Activated T-helper 1 cell treated with anti-CD3 and anti-CD28 coated beads, Interleukin-2, amount 50 U/mL, for 16 hours (primary cell): ENCODE results near the gene MAP4.

Source experiments
- DNase-seq, 2 donors: peaks; one replicate each; pipeline ENCODE4 v3.0.0-alpha.2; 2020; ENCODE audit warnings: low read depth in 1 of 2, low spot score in 1 of 2

The MAP4 gene

DNA sequence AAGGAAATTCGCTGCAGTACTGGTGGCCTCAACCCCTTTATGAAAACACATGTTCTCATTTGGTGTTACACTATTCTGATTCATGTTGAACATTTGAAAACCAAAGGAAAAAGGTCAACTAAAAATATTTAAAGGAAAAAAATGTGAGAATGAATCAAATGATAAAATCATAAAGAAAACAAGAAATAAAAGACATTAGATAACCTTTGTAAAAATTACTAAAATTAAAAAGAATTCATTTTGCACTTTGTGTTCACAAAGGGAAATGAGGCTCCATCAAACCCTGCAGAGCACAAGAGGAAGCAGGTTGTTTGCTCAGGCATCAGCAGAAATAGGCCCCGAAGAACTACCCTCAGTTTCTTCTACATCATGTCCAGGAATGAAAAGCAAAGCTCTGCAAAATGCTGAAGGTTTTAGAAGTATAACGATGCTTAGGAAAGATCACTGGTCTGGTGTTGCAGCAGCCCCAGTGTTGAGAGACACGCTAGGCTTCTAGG lies 41.2 kb downstream of the MAP4 start:
- no peak for DNase-seq

DNA sequence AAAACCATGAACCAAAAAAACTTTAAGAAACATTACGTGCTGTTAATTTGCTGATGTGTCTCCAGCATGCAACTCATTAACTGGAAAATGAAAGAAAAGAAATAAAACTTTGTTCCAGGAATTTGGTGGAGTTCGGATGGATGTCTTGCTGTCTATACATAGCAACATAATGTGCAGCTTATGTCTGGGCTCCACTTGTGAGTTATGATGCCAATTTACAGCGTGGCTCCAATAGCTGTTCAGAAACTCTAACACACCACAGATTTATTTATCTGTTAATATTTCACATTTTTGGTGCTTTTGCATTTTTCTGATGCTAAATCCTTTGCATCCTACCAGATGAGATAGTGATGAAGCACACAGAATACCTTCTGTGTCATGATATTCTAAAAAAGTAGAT lies 45.1 kb downstream of the MAP4 start:
- DNase-seq = no peak

- DNase-seq = no peak
Observed at GRCh38 chr3:47964740-47965139, 51.5 kb downstream of the MAP4 start.

DNA sequence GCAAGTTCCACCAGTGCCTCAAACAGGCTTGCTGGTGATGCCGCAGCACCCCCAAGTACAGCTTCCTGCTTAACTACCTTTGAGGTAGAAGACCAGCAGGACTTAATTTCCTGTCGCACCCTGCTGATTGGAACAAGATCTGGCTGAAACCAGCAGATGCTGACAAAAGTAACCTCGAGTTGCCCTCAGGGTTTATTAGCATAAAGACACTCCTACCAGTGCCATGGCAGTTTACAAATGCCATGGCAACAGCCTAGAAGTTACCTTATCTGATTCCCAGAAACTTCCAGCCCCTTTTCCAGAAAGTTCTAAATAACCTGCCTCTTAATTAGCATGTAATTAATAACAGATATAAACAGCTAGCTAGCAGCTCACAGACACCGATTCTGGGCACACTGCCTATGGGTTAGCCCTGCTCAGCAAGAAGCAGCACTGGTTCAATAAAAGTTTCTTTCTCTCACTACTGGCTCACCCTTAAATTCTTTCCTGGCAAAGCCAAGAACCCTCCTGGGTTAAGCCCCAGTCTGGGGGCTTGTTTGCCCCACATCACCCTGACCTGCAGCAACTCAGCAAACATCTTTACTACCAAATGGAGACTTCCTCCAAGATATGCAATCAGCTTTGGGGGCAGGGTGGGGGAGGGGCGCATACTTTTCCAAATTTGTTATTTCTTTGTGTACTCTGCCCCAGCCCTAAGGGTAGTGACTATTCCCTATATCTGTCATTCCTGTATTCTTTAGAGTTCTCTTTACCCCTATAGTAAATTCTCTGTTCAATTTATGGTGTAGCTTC lies 54.2 kb downstream of the MAP4 start:
- no peak for DNase-seq

DNA sequence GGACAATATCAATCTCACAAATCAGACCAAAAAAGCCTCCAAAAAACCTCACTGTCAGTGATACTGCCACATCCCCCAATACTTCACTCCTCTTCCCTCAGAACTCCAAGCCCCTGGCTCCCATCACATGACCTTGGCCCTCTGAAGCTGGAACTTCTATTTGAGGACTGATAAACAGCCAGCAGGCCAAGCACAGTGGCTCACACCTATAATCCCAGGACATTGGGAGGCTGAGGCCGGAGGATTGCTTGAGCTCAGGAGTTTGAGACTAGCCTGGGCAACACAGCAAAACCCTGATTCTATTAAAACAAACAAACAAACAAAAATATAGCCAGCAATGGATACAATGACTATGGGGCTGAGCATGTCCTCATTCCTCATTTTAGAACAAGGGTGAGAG lies 55.2 kb downstream of the MAP4 start:
- no peak for DNase-seq

DNA sequence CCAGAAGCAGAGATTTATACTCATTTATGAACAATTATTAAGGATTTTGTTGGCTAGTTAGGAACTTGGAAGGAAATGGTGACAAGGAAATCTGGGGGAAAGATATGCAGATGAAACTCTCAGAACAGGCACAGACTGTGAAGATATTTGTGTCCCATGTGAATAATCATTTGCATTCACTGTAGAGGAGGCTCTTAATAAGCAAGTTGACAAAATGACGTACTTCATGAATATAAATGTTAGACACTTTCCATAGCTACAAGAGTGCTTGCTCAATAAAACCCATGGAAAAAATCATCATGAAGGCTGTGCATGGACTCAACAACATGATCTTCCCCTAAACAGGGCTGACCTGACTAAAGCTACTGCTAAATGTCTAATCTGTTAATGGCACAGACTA lies 59.7 kb downstream of the MAP4 start:
- DNase-seq = no peak

- DNase-seq = no peak
Observed at GRCh38 chr3:47954567-47954966, 61.6 kb downstream of the MAP4 start.

DNA sequence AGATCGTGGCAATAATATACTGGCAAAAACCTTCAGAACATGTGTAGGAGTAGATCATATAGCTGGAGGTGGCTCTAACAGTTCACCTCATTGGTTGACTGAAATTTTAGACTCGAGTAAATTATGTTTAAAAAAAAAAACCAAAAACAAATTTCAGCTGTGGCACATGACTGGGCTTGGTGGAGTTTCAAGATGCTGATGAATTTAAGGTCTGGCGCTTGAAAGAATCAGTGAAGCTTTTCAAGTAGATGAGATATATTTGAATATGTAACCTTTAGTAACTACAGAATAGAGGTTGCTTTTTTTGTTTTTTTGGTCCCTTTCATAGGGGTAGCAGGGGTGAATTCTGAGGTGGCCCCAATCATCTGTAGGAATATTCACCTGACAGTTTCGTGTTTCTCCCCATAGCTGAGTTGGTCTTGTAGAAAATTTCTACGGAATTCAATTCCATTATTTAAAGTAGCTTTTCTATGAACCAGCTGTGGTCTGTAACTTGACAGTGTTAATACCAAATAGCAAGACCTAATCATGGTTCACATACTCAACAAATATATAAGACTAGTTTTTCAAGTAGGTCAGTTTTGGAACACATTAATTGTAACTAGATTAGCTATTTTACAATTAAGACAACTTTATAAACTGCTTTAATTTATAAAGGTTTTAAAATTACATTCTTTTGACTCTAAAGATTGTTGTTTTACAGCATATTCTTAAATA lies 65.6 kb downstream of the MAP4 start:
- no peak for DNase-seq

DNA sequence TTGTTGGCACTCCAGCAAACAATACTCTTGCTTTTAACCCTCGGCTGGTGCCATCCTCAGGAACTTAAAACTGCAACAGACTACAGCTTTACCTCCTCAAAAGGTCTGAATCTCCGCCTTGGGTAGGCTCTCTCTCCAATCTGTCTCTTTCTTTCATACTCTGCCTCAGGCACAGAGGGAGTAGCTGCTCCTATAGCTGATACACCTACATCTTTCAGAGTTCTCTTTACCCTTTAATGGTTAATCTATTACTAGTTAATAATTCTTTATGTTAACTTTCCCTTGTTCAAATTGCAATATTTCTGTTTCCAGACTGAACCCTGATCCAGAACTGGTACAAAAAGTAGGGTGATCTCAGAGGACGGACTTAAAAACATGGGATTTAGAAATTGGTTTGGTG lies 66.2 kb downstream of the MAP4 start:
- DNase-seq = no peak

DNA sequence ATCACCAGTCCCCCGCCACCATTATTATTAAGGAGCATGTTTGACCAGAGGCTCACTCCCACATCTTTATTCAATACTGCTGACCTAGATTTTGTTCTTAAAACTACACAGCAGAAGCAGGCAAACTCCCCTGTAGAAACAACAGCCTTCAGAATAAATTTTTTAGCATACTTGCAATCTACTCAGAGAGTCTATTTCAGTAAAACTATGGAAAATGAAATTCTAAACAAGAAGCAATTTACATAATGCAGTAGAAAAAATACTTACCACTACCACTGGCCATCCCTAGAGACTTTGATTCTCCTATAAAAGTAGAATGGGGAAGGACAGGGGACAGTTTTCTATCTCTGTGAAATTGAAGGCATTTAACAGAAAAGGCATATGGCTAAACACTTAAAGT lies 76.0 kb downstream of the MAP4 start:
- DNase-seq = no peak

DNA sequence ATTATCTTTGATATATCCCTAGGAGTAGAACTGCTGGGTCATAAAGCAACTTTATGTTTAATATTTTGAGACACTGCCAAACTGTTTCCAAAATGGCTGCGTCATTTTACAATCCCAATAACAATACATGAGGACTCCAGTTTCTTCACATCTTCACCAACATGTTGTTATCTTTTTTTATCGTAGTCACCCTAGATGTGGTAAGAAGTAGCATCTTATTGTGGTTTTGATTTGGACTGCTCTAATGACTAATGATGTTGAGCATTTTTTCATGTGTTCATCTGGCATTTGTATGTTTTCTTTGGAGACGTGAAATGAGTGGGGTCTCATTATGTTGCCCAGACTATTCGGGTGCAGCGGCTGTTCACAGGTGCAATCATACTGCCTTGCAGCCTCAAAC lies 83.8 kb downstream of the MAP4 start:
- DNase-seq = no peak

- DNase-seq = no peak
Observed at GRCh38 chr3:47930979-47931378, 85.2 kb downstream of the MAP4 start.

GRCh38 chr3:47916696-47917095 lies 99.5 kb downstream of the MAP4 start:
- no peak for DNase-seq

DNA sequence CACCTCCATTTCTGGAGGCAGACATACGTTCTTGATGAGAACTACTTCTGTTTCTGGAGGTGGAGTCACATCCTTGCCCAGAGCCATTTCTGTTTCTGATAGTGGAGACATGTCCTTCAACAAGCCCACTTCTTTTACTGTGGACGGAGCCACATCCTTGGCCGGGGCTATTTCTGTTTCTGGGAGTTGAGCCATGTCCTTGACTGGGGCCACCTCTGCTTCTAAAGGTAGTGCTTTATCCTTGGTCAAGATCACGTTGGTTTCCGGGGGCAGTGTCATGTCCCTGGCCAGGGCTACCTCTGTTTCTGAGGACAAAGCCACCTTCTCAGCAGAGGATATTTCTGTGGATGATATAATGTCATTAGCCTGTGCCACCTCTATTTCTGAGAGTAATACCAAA lies 100.0 kb downstream of the MAP4 start:
- DNase-seq = no peak

GRCh38 chr3:47912006-47912504 lies 104.2 kb downstream of the MAP4 start:
- no peak for DNase-seq

DNA sequence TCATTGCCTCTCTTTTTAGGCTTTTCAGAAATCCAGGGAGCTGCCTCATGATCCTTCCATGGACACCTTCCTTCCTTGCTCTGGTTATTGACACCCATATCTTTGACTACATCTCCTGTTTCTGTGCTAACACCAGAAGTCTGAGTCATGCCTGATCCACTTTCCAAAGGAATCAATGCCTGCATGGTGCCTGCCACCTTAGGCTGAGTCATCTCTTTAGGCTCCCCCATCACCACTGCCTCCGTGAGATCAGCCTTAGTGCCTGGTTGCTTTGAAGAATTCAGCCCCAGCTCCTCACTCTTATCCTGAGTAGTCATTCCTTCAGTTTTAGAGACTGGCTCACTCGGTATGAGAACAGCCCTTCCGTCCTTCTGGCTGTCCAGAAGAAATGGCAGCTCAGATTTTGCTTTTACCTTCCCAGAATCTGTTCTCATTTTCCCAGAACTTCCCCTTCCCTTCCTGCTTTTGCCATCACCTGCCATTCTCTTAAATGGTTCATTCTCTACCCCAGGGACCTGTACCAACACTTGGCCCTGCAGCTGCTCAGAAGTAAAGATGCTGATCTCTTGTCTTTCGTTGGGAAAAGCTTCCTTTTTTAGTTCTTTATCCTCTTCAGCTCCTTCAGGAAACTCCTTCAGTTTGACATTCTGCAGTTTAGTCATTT lies 105.3 kb downstream of the MAP4 start:
- DNase-seq = no peak

DNA sequence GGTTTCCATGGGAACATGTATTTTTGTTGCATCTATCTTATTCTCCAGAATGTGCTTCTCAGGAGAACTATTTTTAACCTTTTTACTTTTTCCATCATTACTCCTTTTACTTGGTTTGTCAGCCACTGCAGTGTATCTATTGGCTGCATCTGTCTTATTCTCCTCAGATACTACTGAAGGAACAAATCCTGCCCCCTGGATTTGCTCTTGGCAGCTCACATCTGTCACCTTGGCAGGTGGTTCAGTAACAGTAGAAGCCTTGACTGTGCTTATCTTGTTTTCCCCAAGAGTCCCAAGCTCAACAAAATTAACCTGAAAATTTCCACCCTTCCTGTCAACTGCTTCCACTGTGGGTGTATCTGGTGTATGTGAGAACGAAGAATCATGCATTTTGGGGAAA lies 106.0 kb downstream of the MAP4 start:
- DNase-seq = no peak

DNA sequence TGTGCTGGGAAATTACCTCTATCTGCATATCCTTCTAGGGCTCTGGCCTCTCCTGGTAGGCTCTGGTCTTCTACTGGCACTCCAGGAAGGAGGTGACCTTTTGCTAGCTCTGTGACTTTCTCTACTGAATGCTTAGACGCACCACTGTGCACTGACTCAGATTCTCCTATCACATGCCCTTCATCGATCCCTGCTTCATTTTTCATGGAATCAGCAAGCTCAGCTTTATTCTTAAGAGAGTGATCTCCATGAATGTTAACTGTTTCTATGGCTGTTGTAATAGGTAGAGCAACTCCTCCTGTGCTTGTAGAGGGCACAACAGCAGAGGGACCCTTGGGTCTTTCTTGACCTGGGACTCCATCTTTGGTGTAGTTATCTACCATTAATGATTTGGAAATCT lies 106.6 kb downstream of the MAP4 start:
- DNase-seq = no peak

GRCh38 chr3:47908744-47909143 lies 107.5 kb downstream of the MAP4 start:
- no peak for DNase-seq

DNA sequence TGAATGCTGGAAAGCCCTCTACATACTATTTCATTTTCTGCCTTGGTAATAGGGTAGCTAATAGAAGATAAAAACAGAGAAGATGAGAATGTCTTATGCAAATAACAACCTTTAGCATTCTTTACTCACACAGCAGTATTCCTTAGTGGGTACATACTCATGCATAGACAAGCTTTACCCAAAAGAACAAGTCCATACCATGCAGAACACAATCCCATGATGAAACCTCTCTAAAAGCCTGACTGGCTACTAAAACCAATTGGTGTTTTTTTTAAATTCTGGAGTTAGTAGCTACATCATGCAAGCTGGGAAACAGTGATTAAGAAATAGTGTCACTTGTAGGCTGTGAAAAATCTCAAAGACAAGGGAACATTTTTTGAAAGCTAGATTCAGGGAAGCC lies 108.4 kb downstream of the MAP4 start:
- DNase-seq = no peak

- DNase-seq = no peak
Observed at GRCh38 chr3:47902746-47903145, 113.5 kb downstream of the MAP4 start.

DNA sequence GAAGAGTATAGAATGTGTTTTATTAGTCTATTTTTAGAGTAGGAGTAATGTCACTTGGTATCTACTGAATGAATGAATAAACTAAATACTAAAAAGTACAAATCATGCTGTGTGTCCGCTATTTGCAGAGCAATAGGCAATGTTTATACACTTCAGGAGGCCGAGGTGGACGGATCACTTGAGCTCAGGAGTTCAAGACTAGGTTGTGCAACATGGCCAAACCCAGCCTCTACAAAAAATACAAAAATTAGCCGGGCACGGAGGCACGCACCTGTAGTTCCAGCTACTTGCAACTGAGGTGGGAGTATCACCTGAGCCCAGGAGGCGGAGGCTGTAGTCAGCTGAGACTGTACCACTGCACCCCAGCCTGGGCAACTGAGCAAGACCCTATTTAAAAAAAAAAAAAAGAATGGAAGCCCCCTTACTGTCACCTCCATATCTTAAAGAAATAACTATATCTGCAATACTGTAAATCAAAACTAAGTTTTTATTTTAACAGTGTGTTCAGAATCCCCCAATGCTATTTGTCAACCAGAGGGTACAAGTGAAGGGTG lies 114.9 kb downstream of the MAP4 start:
- no peak for DNase-seq
